Stimulated activated CD8-positive, alpha-beta memory T cell treated with anti-CD3 and anti-CD28 coated beads, Interleukin-4, amount 100 ng/mL, for 1 hour (primary cell): ENCODE data around the gene AGRN.

Source experiments
- DNase-seq, 2 donors: peaks; one replicate each; pipeline ENCODE4 v3.0.0-alpha.2; 2020; ENCODE audit warnings: low read depth in 2 of 2, low spot score in 1 of 2

Gene AGRN

DNA sequence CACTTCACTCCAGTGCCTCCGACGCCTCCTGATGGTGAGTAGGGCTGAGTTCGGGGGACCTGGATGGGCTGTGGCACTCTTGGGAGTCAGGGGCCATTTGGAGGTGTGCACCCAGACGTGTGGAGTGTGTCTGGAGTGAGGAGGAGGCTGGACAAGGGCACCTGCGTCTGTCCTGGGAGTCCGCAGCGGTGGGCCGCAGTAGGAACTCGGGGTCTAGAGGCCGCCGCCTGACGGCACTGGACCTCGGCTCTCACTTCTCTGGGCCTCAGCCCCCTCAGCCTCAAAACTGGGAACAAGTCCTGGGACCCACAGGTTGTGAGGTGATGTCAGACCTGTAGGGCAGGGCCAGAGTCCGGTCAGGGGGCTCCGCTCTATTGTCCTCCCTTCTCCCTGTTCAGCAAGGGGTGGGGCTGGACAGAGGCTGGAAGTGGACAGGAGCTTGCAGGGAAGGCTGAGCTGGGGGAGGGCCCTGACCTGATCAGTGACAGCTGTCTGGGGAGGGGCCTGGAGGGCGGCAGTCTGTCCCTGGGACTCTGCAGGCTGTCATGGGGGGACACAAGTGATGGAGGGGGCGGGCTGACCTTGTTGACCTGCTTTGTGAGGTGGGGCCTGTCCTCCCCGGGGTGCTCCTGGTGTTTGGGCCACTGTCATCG lies 15.5 kb downstream of the AGRN start:
- no peak for DNase-seq

DNA sequence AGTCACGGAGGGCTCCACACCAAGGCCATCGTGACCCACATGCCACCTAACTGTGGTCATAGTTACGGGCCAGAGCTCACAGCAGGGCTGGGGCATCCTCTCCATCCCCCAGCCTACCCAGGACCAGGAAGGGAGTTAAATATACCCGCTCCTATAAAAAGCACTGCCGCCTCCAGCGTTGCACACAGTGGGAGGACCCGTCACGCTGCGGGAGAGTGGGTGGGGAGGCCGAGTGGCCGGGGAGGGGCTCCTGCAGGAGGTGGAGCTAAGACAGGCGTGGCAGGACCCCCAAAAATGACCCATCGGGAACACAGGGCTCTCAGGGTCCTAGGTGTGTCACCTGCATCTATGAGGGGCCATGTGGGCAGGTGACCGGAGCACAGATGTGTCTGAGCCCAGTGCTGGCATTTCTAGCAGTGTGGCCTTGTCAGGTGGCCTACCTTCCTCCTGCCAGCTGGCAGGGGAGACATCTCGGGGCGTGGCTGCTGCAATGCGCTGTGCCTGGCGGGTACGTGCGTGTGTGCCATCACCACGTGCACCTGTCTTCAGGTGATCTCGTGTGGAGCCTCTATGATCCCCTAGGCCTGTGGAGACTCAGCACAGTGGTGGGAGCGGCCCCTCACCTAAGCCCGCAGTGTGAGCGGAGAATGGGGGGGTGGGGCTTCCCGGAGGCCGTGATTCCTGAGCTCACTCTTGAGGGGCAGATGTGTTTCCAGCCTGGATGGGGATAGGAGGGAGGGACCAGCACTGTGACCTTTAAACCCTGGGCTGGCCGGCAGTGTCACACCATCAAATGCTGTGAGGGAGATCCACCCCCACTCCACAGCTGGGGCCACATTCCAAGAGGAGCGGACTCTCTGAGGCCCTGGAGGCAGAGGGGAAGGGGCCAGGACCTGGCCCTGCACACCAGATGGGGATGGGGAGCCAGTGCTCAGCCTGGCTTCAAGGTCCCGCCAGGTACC lies 17.7 kb downstream of the AGRN start:
- DNase-seq = no peak

DNA sequence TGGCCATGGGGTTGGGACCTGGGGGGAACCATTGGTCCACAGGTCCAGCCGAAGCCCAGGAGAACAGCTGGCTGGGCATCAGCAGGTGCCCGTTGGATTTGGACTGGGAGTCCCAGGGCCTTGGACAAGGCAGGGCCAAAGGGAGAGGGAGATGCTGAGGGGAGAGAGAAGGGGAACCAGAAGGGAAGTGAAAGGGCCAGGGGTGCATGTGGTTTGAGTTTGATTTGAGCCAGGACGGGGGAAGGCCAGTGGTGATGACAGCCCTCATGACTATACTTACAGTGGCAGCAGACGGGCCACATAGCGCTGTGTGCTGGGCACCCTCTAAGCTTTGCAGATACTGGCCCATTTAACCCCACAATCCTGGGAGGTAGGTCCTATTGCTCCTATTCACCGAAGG lies 18.8 kb downstream of the AGRN start:
- no peak for DNase-seq

- DNase-seq = no peak
These were observed 19.4 kb downstream of the AGRN start for GRCh38 chr1:1039145-1039910.

DNA sequence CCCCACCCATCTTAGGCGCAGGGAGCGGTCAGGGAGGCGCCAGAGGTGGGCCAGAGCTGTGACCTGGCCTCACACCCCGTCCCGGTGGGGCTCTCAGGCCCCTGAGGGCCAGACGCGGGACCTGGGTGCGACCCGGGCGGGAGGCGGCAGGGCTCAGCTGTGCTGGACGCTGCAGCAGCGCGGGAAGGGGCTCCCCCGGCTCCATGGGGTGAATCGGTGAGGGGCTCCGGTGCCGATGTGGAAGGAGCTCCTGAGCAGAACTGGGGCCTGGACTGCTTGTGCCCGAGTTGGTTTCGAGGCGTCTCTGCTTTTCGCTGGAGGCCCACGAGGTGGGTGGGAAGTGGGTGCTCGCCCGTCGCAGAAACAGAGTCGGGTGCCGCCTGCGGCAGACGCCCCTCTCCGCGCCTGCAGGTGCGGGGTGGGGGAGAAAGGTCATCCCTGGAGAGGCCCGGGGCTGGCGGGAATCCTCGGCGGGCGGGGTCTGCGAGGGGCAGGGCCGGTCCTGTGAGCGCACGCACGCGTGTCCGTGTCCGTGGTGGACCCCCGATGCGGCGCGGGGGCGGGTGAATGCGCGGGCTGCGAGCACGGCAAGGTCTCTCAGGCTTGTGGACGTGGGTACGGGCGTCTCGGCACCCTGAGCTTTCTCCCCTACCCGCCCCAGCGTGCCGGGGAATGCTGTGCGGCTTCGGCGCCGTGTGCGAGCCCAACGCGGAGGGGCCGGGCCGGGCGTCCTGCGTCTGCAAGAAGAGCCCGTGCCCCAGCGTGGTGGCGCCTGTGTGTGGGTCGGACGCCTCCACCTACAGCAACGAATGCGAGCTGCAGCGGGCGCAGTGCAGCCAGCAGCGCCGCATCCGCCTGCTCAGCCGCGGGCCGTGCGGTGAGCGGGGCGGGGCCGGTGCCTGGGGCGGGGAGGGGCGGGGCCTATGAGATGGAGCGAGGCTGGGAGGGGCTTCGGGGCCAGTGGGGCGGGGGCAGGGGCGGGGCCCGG lies 20.4 kb downstream of the AGRN start:
- peak; percentile 55 to 61 for DNase-seq

- no peak for DNase-seq
These were observed 21.2 kb downstream of the AGRN start for GRCh38 chr1:1041092-1041523.

GRCh38 chr1:1041873-1042272 lies 22.0 kb downstream of the AGRN start:
- DNase-seq = no peak

- DNase-seq = no peak
These were observed 22.9 kb downstream of the AGRN start for GRCh38 chr1:1042835-1043234.

GRCh38 chr1:1043411-1043810 lies 23.5 kb downstream of the AGRN start:
- DNase-seq = no peak

- no peak for DNase-seq
These were observed 24.0 kb downstream of the AGRN start for GRCh38 chr1:1043921-1044320.

DNA sequence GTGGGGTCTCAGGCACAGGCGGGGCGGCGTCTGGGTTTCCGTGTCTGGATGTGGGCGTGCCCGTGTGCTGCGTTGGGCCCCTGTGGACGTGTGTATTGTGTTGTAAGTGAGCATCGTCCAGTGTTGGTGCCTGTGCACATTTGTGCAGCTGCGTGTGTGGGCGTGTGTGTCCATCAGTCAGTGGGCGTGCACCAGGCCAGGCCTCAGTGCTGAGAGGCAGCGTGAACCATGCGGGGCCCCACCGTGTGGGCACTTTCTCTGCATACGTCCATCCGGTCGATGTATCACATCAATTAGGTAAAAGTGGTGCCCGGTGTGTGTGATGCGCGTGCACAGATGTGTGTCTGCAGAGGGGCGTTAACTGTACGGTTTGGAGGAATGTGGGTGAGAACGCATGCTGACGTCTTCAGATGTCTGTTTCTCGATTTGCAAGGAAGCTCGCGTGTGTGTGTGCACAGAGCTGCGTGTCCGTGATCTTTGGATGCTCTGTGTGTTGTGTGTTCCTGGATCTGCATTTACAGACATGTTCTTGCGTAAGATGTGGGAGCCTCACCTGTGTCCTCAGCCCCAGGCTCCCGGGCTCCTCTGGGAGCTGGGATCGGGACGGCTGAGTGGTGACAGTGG lies 24.6 kb downstream of the AGRN start:
- no peak for DNase-seq

- DNase-seq = no peak
These were observed 25.2 kb downstream of the AGRN start for GRCh38 chr1:1045129-1045528.

DNA sequence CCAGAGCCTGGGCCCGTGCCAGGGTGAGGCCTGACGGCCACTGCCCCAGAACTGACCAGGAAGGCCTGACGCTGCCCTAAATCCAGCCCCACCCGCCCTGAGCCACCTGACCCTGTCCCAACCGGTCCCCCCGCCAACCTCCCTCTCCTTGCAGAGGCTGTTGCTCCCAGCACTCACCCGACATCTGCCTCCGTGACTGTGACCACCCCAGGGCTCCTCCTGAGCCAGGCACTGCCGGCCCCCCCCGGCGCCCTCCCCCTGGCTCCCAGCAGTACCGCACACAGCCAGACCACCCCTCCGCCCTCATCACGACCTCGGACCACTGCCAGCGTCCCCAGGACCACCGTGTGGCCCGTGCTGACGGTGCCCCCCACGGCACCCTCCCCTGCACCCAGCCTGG lies 26.3 kb downstream of the AGRN start:
- DNase-seq = no peak

GRCh38 chr1:1046767-1047166 lies 26.8 kb downstream of the AGRN start:
- DNase-seq = no peak

DNA sequence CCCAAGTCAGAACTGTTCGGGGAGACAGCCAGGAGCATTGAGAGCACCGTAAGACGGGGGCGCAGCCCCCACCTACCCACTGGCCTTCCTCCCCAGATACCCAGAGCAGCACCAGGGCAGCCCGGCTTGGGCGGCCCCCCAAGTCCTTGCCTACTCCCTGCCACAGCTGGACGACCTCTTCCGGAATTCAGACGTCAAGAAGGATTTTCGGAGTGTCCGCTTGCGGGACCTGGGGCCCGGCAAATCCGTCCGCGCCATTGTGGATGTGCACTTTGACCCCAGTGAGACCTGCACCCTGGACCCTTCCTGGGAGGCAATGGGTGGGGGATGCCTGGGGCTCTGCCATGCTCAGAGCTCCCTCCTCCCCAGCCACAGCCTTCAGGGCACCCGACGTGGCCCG lies 27.5 kb downstream of the AGRN start:
- DNase-seq = no peak

DNA sequence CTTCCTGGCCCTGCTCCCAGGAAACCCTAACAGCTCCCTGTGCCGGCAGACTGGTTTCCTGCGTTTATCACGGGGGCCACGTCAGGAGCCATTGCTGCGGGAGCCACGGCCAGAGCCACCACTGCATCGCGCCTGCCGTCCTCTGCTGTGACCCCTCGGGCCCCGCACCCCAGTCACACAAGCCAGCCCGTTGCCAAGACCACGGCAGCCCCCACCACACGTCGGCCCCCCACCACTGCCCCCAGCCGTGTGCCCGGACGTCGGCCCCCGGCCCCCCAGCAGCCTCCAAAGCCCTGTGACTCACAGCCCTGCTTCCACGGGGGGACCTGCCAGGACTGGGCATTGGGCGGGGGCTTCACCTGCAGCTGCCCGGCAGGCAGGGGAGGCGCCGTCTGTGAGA lies 28.0 kb downstream of the AGRN start:
- DNase-seq = no peak

- no peak for DNase-seq
These were observed 28.8 kb downstream of the AGRN start for GRCh38 chr1:1048765-1049164.

DNA sequence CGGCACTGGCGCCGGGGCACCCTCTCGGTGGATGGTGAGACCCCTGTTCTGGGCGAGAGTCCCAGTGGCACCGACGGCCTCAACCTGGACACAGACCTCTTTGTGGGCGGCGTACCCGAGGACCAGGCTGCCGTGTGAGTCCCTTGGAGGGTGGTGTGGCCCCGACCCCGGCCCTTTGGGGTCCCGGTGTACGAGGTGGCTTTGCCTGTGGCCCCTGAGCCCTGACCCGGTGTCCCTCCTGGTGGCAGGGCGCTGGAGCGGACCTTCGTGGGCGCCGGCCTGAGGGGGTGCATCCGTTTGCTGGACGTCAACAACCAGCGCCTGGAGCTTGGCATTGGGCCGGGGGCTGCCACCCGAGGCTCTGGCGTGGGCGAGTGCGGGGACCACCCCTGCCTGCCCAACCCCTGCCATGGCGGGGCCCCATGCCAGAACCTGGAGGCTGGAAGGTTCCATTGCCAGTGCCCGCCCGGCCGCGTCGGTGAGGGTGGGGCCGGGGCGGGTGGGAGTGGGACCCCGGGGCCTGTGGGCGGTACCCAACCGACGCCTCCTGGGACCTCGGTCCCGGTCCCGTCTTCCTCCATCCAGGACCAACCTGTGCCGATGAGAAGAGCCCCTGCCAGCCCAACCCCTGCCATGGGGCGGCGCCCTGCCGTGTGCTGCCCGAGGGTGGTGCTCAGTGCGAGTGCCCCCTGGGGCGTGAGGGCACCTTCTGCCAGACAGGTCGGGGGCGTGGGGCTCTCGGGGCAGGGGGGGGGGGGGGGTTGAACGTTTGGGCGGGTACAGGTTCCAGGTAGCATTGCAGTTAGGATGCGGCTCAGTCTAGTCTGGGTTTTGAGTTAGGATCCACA lies 29.6 kb downstream of the AGRN start:
- no peak for DNase-seq

- no peak for DNase-seq
These were observed 30.7 kb downstream of the AGRN start for GRCh38 chr1:1050577-1051052.
